ENCODE results near the gene CHIA.

CHIA gene

GRCh38 chr1:111369645-111370044 lies 79.0 kb downstream of the CHIA start:
- DNase-seq = no peak

Measured in T-helper 1 cell (primary cell).